Measurements from ENCODE around the gene DAPK1.

The DAPK1 gene

GRCh38 chr9:87569008-87569509 lies 71.4 kb downstream of the DAPK1 start:
- DNase-seq (ENCODE audit: low spot score), result no peak

GRCh38 chr9:87569518-87569917 lies 71.9 kb downstream of the DAPK1 start:
- peak; percentile 44 for DNase-seq (ENCODE audit: low spot score)

- DNase-seq (ENCODE audit: low spot score), result peak; percentile 34
Measured at GRCh38 chr9:87570000-87570908, 72.6 kb downstream of the DAPK1 start.

GRCh38 chr9:87572719-87573118 lies 75.1 kb downstream of the DAPK1 start:
- DNase-seq (ENCODE audit: low spot score), result no peak

GRCh38 chr9:87573841-87574342 lies 76.2 kb downstream of the DAPK1 start:
- no peak for DNase-seq (ENCODE audit: low spot score)

- DNase-seq (ENCODE audit: low spot score), result no peak
Measured at GRCh38 chr9:87577746-87578145, 80.1 kb downstream of the DAPK1 start.

- no peak for DNase-seq (ENCODE audit: low spot score)
Measured at GRCh38 chr9:87578625-87579024, 81.0 kb downstream of the DAPK1 start.

- peak; percentile 66 for DNase-seq (ENCODE audit: low spot score)
Measured at GRCh38 chr9:87579781-87580541, 82.3 kb downstream of the DAPK1 start.

- no peak for DNase-seq (ENCODE audit: low spot score)
Measured at GRCh38 chr9:87580941-87581438, 83.3 kb downstream of the DAPK1 start.

- no peak for DNase-seq (ENCODE audit: low spot score)
Measured at GRCh38 chr9:87581513-87581912, 83.8 kb downstream of the DAPK1 start.

GRCh38 chr9:87581949-87582637 lies 84.4 kb downstream of the DAPK1 start:
- no peak for DNase-seq (ENCODE audit: low spot score)

GRCh38 chr9:87584326-87584725 lies 86.7 kb downstream of the DAPK1 start:
- no peak for DNase-seq (ENCODE audit: low spot score)

GRCh38 chr9:87585123-87585855 lies 87.6 kb downstream of the DAPK1 start:
- DNase-seq (ENCODE audit: low spot score), result peak; percentile 51

GRCh38 chr9:87586731-87587355 lies 89.2 kb downstream of the DAPK1 start:
- DNase-seq (ENCODE audit: low spot score), result peak; percentile 23

- DNase-seq (ENCODE audit: low spot score), result no peak
Measured at GRCh38 chr9:87587356-87587745, 89.7 kb downstream of the DAPK1 start.

GRCh38 chr9:87587864-87588263 lies 90.2 kb downstream of the DAPK1 start:
- DNase-seq (ENCODE audit: low spot score), result no peak

GRCh38 chr9:87588339-87588738 lies 90.7 kb downstream of the DAPK1 start:
- no peak for DNase-seq (ENCODE audit: low spot score)

GRCh38 chr9:87590996-87591395 lies 93.3 kb downstream of the DAPK1 start:
- no peak for DNase-seq (ENCODE audit: low spot score)

GRCh38 chr9:87592554-87593358 lies 95.1 kb downstream of the DAPK1 start:
- DNase-seq (ENCODE audit: low spot score), result peak; percentile 83
